A549 (cell line): ENCODE measurements around the gene SLC7A8. TPM values are rescaled to one million over a fixed set of nuclear protein-coding genes. Genes with fewer than 3 reads are reported as not detected.
A peak's percentile ranks its signal among the peaks of the same experiment; 100 is the strongest.

ENCODE experiments used
- ATAC-seq, 2 experiments: fragments of 200-7000 bp in 1 of 2; fragments of >200 bp in 1 of 2; cut with Nextera tagmentation in 1 of 2; cut with Tn5 transposase in 1 of 2; 3 replicates each; pipeline versions ENCODE4 v1.8.0 to v1.9.1; 2018 to 2020; ENCODE audit warnings: mild to moderate bottlenecking in 1 of 2, moderate library complexity in 1 of 2
- CTCF ChIA-PET: fragments of 300-600 bp; sonication (Branson Sonifier 250); formaldehyde crosslinking; extraction: SDS; loops from one replicate; lab custom pipeline; 2021; ENCODE audit warnings: antibody characterized with exemption, inconsistent platforms; lab: Yijun Ruan, JAX
- POLR2A ChIA-PET: fragments of 350-600 bp; formaldehyde crosslinking; extraction: SDS; loops from one replicate; lab custom pipeline; 2021; ENCODE audit warnings: antibody characterized with exemption, inconsistent platforms; lab: Yijun Ruan, JAX
- DNase-seq, 2 experiments: peaks; one replicate each; pipeline versions ENCODE4 v3.0.0 to v3.0.0-alpha.2; 2011 to 2016; ENCODE audit warnings: low read depth in 1 of 2, low spot score in 1 of 2
- FAIRE-seq: peaks from 2 replicates; lab custom pipeline; 2011; peaks lifted over from hg19 to GRCh38; lab: Jason Lieb, UNC
- H3K27ac ChIP-seq, 2 experiments: fragments of >200 bp; sonication (Bioruptor Twin); formaldehyde crosslinking; 3 replicates each; pipeline ENCODE4 v1.5.1; 2016 to 2017
- H3K4me1 ChIP-seq: fragments of >200 bp; sonication (Bioruptor Twin); formaldehyde crosslinking; 3 replicates; pipeline ENCODE4 v1.6.1; 2016
- H3K4me2 ChIP-seq: fragments of >200 bp; sonication (Bioruptor Twin); formaldehyde crosslinking; 3 replicates; pipeline ENCODE4 v1.6.1; 2016
- H3K4me3 ChIP-seq: fragments of >200 bp; sonication (Bioruptor Twin); formaldehyde crosslinking; 3 replicates; pipeline ENCODE4 v1.5.1; 2016
- H3K9me3 ChIP-seq: fragments of >200 bp; sonication (Bioruptor Twin); formaldehyde crosslinking; 3 replicates; pipeline ENCODE4 v1.6.1; 2016
- BHLHE40 ChIP-seq: IDR thresholded peaks from 2 replicates; pipeline ENCODE4 v1.6.1; 2012; ENCODE audit warnings: low read depth, low read length, inconsistent platforms
- EHF ChIP-seq: fragments of 250-450 bp; sonication (Bioruptor Pico); IDR thresholded peaks from 2 replicates; pipeline ENCODE4 v1.5.0; 2020; ENCODE audit warnings: mild to moderate bottlenecking
- EP300 ChIP-seq, 2 experiments: fragments of >200 bp; sonication (Bioruptor Twin); formaldehyde crosslinking; IDR thresholded peaks; 2 replicates in 1 of 2; 3 replicates in 1 of 2; pipeline ENCODE4 v1.6.1; 2016 to 2017
- FOSL2 ChIP-seq, 2 experiments: fragments of 450-650 bp in 1 of 2; fragments of >200 bp in 1 of 2; sonication (Bioruptor Twin) in 1 of 2; formaldehyde crosslinking; IDR thresholded peaks; 2 replicates each; pipeline versions ENCODE4 v1.5.0 to v1.6.1; 2016 to 2020; ENCODE audit warnings: mild to moderate bottlenecking in 1 of 2, moderate library complexity in 1 of 2
- HDAC2 ChIP-seq: fragments of 200-600 bp; sonication (generic); IDR thresholded peaks from 2 replicates; pipeline ENCODE4 v1.6.1; 2016
- HEYL ChIP-seq: fragments of 250-450 bp; sonication (Bioruptor Pico); IDR thresholded peaks from 2 replicates; pipeline ENCODE4 v1.8.0; 2021; ENCODE audit warnings: mild to moderate bottlenecking, moderate library complexity
- HOXA7 ChIP-seq: fragments of 250-450 bp; sonication (Bioruptor Pico); IDR thresholded peaks from 2 replicates; pipeline ENCODE4 v1.5.0; 2020; ENCODE audit warnings: mild to moderate bottlenecking, moderate library complexity
- KDM5A ChIP-seq: fragments of 200-600 bp; sonication (generic); IDR thresholded peaks from 2 replicates; pipeline ENCODE4 v1.6.1; 2016; ENCODE audit warnings: antibody characterized with exemption, mild to moderate bottlenecking
- MAFK ChIP-seq: fragments of 450-650 bp; IDR thresholded peaks from 2 replicates; pipeline ENCODE4 v1.6.1; 2014; ENCODE audit not compliant: partially characterized antibody
- MAZ ChIP-seq: fragments of 150-350 bp; IDR thresholded peaks from 2 replicates; pipeline ENCODE4 v1.6.1; 2014; ENCODE audit warnings: antibody characterized with exemption, low read depth, low read length, borderline replicate concordance
- MYC ChIP-seq: IDR thresholded peaks from 2 replicates; pipeline ENCODE4 v1.6.1; 2012; ENCODE audit warnings: mild to moderate bottlenecking, inconsistent platforms, low read length, improper control_type of control experiment, borderline replicate concordance
- POLR2AphosphoS2 ChIP-seq: conservative IDR thresholded peaks from 2 replicates; pipeline ENCODE4 v1.6.1; 2012; ENCODE audit warnings: low read length, improper control_type of control experiment, inconsistent platforms
- RFX5 ChIP-seq: fragments of 450-650 bp; IDR thresholded peaks from 2 replicates; pipeline ENCODE4 v1.7.1; 2014; ENCODE audit warnings: antibody characterized with exemption, mild to moderate bottlenecking, moderate library complexity
- SMC3 ChIP-seq: fragments of >200 bp; sonication (Bioruptor Twin); formaldehyde crosslinking; IDR thresholded peaks from 3 replicates; pipeline ENCODE4 v1.6.1; 2018; ENCODE audit warnings: inconsistent platforms
- ZFP36 ChIP-seq: fragments of 450-650 bp; IDR thresholded peaks from 2 replicates; pipeline ENCODE4 v1.6.1; 2014; ENCODE audit warnings: borderline replicate concordance; ENCODE audit not compliant: partially characterized antibody
- WGBS: methylation state at CpG from one replicate; pipeline ENCODE4 v1.1.6; 2017; ENCODE audit errors: missing lambda C conversion rate; 5-methylcytosine and 5-hydroxymethylcytosine counted together
- polyA plus RNA-seq, 4 experiments: library from polyadenylated mRNA; depleted of rRNA in 3 of 4; stranded (reverse); fragments of >200 nt; fragmentation: RNase III in 1 of 4; extraction: RNeasy Plus Mini Kit Qiagen cat#74134 plus additional on column Dnase treatment in 1 of 4; gene quantifications; 2 replicates in 3 of 4; 3 replicates in 1 of 4; pipeline ENCODE4 v1.2.3, GENCODE V29; 2011 to 2017
- TF ChIP-seq, protein P1 (sequence below): fragments of >200 bp; sonication (Bioruptor Twin); formaldehyde crosslinking; IDR thresholded peaks from 3 replicates; pipeline ENCODE4 v1.5.1; 2016
- TF ChIP-seq, protein P2 (sequence below): fragments of 450-650 bp; IDR thresholded peaks from 2 replicates; pipeline ENCODE4 v1.6.1; 2014; ENCODE audit warnings: antibody characterized with exemption

SLC7A8 gene
- polyA plus RNA-seq, 2 of the 4 experiments (the other 2 are of a cell fraction) = 0.28 to 0.35 TPM

DNA sequence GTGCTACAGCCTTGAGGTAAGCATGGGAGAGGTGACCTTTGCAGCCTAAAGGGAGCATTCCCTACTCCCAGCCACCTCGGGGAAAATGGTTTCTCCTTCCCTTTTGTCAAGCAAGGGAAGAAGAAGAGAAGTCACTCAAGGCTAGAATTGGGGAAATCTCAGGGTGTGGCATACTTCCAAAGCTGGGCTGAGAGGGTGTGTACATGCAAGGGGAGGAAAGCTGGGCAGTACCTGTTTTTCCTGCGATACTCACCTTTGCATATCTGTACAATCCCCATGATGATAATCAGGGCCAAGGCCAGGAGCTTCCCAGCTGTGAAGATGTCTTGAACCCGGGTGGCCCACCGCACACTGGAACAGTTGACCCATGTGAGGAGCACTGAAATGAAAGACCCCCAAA is 40.6 kb downstream of the SLC7A8 start:
- ChIA-PET CTCF (interaction anchor here (0.7 to 12.5 kb wide), 3 partner anchors 22 to 44 kb away, joined by 3 to 80 read pairs (median 33); partner anchors contain the start of gene CEBPE), POLR2A (no interaction called here)
- 74% methylated on average over 4 of the region's 4 CpGs for WGBS
- no peaks in the 10 kb centered on the region for H3K9me3 ChIP-seq
- FAIRE-seq = no peak
- TF ChIP-seq FOSL2 (IDR thresholded peaks at IDR 0.05) = no peak
- TF ChIP-seq FOSL2 (CRISPR knock-in tag; IDR thresholded peaks at IDR 0.05) = no peak
- no peak for TF ChIP-seq EP300 (IDR thresholded peaks at IDR 0.05)
- TF ChIP-seq SMC3 = no peak
- no peak for TF ChIP-seq MYC
- TF ChIP-seq EHF = no peak
- TF ChIP-seq KDM5A = no peak
- no peak for TF ChIP-seq MAZ
- TF ChIP-seq POLR2AphosphoS2 = no peak
- TF ChIP-seq, protein P1, sequence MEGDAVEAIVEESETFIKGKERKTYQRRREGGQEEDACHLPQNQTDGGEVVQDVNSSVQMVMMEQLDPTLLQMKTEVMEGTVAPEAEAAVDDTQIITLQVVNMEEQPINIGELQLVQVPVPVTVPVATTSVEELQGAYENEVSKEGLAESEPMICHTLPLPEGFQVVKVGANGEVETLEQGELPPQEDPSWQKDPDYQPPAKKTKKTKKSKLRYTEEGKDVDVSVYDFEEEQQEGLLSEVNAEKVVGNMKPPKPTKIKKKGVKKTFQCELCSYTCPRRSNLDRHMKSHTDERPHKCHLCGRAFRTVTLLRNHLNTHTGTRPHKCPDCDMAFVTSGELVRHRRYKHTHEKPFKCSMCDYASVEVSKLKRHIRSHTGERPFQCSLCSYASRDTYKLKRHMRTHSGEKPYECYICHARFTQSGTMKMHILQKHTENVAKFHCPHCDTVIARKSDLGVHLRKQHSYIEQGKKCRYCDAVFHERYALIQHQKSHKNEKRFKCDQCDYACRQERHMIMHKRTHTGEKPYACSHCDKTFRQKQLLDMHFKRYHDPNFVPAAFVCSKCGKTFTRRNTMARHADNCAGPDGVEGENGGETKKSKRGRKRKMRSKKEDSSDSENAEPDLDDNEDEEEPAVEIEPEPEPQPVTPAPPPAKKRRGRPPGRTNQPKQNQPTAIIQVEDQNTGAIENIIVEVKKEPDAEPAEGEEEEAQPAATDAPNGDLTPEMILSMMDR = no peak
- no peak for ATAC-seq
- no peak for DNase-seq
- H3K4me2 ChIP-seq = no peak overlapping the region
- peaks cover 34% of the 10 kb centered on the region for H3K4me1 ChIP-seq
- no peak overlapping the region for H3K4me3 ChIP-seq
- peak overlapping the region; percentile 0 to 21; a peak in 3 of 6 replicates for H3K27ac ChIP-seq

DNA sequence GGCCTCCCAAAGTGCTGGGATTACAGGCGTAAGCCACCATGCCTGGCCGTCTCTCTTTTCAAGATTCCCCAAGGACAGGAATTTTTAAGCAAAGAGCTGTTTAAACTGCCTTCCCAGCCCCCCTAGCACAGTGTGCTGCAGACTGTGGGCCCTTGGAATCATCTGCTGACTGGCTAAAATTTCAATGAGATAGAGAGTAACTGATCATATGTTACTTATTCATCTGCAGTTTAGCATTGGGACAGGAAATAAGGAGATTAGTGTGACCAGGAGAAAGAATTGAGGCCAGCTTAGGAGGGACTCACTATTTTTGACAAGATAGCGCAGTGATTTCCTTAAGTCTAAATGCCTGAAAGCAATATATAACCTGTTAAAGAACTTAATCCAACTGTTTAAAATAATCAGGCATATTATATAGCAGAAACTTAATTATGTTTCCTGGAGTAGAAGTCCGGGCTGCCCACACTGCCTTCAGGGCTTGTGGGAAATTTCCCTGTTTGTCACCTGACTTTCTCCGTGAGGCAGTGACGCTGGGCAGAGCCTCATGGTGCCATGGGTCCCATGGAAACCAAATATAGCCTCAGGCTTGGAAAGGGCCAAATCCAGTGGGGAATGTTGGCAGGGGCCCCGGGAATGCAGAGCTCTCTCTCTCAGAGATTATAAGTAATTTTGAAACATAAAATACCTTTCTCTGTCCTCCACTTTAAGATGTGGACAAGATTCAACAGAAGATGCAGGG is 41.6 kb downstream of the SLC7A8 start:
- peak overlapping the region; percentile 18; the same call in 2 of the 3 replicates for H3K4me2 ChIP-seq
- peak; percentile 34 to 53 for DNase-seq
- peak; percentile 62 to 70; a peak in 5 of 6 replicates for ATAC-seq
- WGBS = 47% methylated on average over 7 of the region's 7 CpGs
- CTCF ChIA-PET = interaction anchor here (1.6 to 12.5 kb wide), 3 partner anchors 13 to 45 kb away, joined by 5 to 80 read pairs (median 33); partner anchors contain the start of gene CEBPE
- POLR2A ChIA-PET = no interaction called here
- no peak for FAIRE-seq
- TF ChIP-seq, protein P1 = no peak
- TF ChIP-seq BHLHE40 (no peak), MAFK (peak; percentile 18), HOXA7 (no peak), MAZ (no peak), HDAC2 (no peak), ZFP36 (no peak), HEYL (CRISPR knock-in tag) (no peak), SMC3 (no peak), RFX5 (no peak), EP300 (IDR thresholded peaks at IDR 0.05) (no peak)
- TF ChIP-seq, protein P2, sequence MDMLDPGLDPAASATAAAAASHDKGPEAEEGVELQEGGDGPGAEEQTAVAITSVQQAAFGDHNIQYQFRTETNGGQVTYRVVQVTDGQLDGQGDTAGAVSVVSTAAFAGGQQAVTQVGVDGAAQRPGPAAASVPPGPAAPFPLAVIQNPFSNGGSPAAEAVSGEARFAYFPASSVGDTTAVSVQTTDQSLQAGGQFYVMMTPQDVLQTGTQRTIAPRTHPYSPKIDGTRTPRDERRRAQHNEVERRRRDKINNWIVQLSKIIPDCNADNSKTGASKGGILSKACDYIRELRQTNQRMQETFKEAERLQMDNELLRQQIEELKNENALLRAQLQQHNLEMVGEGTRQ = peak; percentile 31; the same call in 1 of the 2 replicates
- TF ChIP-seq, all 56 proteins: peak for 2
- Histone ChIP-seq H3K27ac (peak overlapping the region in 1 of 2 experiments; percentile 49; a peak in 2 of 6 replicates), H3K4me3 (no peak overlapping the region), H3K4me1 (peaks cover 25% of the 10 kb centered on the region), H3K9me3 (no peaks in the 10 kb centered on the region)
